GM18508 (cell line): ENCODE data around the gene RPS21.
"Not testable (repeated sequence)": the region's sequence is repeated elsewhere in the genome, so short reads cannot be mapped to it uniquely, and the experiment has no call there.

ENCODE experiments used
- ATAC-seq: cut with Tn5 transposase; IDR thresholded peaks from one replicate; pipeline ENCODE4 v1.9.1; 2021; ENCODE audit warnings: moderate number of reproducible peaks; ENCODE audit not compliant: insufficient read depth, unreplicated experiment

The RPS21 gene

GRCh38 chr20:62421716-62421990 lies 34.8 kb downstream of the RPS21 start:
- no peak for ATAC-seq

DNA sequence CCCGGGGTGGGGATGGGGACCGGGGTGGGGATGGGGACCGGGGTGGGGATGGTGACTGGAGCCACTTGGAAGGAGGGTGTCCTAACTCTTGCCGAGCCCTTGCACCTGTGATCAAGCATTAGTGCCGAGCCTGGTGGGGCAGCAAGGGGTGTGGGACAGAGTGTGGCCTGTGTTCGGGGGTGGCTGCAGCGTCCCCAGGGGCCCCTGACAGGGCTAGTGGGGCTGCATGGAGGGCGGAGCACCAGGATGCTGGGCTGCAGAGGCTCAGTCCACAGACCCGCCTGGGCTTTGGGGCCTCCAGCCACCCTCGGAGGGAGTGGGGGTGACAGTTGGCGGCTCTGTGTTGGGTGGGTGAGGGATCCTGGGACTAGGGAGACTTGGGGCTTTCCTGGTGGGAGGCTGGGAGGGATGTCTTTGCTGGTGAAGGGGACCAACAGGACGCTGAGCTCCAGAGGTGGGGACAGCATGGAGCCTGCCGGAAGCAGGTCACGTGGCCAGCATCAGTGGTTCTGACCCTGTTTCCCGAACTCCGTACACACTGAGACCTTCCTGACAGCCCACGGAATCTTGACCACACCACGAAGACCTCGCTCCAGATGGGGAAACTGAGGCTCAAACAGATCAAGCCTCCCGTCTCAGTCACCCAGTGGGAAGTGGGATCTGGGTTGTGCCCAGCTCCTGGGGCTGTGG lies 35.9 kb downstream of the RPS21 start:
- no peak for ATAC-seq

- ATAC-seq = no peak
Measured at GRCh38 chr20:62423326-62423706, 36.4 kb downstream of the RPS21 start.

DNA sequence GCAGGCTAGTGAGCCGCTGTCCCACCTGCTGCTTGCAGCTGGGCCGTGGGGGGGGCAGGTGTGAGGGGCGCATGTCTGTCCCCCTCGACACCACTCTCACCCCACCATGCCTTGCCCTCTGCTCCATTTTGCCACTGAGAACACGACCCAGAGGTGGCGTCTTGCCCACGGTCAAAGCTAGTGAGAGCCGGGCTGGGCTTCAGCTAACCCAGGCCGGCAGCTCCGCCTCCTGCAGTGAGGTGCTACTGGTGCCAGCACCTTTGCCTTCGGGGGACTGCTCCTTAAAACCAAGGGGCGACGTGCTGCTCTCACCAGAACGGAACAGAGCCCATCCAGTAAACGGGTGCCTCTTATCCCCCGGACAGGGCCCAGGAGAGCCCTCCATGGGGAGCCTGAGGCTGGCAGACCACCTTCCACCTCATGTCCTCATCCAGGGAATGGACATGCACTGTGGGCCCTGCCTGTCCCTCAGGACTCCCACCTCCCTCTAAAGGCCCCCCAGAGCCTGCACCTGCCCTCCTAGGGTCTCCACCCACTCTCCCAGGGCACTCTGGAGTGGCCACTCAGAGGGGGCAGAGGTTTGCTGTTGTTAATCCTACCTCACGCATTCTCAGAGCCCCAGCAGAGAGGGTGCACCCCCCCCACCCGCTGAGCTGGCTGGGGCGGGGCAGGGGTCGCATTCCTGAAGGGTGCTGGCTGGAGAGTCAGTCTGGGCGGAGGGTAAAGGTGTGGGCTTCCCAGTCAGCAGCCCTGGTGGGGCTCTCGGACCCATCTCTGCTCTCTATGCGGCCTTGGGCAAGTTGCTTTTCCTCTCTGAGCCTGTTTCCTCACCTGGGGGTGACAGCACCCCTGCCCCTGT lies 37.6 kb downstream of the RPS21 start:
- no peak for ATAC-seq

DNA sequence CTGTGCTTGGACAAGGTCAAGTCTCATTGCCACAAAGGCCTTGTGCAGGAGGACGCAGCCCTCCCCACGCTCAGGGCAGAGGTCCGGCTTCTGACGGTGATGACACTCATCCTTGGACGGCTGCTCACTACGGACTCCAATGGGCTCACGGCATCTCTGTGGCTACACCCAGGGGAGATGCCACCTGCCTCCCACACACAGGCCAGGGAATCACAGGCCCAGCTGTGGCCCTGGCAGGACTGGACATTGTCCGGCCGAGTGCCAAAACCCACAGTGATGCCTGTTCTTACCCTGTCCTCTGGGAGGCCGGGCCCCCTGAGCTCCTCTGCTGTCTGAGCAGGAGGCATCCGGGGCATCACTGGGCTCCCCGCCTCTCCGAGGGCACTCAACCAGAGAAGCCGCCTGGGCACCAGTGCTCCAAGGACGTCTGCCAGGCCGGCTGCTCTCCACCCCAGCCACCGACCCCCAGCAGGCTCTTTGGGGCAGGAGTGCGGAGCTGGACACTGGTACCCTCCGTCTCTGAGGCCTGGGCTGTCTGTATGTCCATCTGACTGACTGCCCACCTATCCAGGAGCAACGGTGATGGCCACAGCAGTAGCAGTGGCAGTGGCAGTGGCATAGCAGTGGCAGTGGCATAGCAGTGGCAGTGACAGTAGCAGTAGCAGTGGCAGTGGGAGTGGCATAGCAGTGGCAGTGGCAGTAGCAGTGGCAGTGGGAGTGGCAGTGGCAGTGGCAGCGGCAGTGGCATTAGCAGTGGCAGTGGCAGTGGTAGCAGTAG lies 38.6 kb downstream of the RPS21 start:
- no peak for ATAC-seq

DNA sequence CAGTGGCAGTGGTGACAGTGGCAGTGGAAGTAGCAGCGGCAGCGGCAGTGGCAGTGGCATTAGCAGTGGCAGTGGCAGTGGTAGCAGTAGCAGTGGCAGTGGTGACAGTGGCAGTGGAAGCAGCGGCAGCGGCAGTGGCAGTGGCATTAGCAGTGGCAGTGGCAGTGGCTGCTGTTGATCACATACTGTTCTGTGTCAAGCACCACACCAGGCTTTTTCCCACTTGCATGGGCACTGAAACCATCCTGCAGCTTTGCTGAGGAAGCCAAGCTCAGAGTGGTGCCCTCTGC lies 39.1 kb downstream of the RPS21 start:
- not testable (repeated sequence) for ATAC-seq

DNA sequence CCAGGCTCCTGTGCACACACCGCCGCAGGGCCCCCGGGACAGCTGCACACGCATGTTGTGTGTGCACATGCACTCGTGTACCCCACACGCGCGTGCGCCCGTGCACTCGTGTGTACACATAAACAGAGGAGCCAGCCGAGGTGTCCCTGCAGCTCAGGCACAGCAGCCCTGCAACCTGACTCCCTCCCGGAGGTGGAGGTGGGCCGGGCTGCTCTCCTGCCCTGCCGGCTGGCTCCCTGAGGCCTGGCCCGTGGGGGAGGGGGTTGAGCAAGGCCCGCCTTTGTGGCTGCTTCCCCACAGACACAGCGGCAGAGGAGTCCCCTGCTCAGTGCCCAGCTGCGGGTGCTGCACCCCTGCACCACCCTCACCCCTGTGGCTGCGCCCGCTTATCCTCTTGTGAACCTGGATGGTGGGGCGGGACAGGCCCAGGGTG lies 39.8 kb downstream of the RPS21 start:
- ATAC-seq = no peak

- no peak for ATAC-seq
Measured at GRCh38 chr20:62427172-62428001, 40.5 kb downstream of the RPS21 start, which contains the start of gene RBBP8NL. Gene RBBP8NL (minus strand): TSS chr20:62427539. CDS start chr20:62419647, 7,892 bp downstream.

DNA sequence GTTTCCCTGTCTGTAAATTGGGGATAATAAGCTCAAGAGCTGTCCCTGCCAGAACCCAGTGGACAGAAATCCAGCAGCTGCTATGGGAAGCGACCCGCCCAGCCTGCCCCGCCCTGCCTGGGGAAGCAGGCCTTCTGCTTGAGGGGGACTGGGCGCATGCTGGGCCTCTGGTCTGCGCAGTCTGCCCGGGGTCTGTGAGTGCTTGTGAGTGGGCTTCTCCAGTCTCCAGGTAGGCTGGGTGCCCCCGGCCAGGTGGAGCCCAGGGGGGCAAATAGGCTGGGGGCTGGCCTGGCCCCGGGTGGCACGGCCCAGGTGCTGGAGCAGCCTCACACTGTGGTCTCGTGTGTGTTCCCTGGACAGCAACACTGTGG lies 41.1 kb downstream of the RPS21 start:
- no peak for ATAC-seq

DNA sequence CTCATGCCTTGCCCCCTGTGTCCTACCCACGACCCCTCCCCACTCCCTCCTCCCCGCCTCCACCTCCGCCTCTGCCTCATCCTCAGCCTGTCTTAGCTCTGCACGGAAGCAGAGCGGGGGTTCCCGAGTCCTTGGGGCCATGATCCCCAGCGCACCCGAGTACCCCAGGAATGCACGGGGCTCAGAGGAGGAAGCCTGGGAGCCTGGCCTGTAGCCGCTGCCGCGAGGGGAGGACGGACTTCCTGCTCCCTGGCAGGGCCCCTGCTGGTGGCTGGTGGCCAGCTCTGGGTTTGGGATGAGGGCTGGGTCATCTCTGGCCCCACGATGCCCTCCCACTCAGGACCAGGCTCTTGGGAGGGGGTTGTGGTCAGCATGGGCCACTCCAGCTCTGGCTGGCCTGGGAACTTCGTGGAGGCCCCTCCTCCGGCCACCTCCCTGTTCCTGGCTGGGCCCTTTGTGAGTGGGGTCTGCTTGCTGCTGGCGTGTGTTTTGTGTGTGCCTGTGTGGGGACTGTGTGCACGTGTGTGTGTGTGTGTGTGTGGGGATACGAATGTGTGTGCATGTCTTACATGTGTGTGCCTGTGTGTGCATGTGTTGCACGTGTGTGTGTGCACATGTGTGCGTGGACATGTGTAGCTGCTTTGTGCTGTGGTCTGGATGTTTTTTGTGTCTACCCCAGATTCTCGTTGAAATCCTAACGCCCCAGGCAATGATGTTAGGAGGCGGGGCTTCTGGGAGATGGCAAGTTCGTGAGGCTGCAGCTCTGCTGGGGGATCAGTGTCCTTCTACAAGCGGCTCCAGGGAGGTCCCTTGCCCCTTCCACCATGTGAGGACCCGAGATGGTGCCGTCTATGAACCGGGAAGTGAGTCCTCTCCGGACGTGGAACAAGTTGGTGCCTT lies 41.7 kb downstream of the RPS21 start:
- no peak for ATAC-seq

GRCh38 chr20:62429455-62430310 lies 42.8 kb downstream of the RPS21 start:
- no peak for ATAC-seq

DNA sequence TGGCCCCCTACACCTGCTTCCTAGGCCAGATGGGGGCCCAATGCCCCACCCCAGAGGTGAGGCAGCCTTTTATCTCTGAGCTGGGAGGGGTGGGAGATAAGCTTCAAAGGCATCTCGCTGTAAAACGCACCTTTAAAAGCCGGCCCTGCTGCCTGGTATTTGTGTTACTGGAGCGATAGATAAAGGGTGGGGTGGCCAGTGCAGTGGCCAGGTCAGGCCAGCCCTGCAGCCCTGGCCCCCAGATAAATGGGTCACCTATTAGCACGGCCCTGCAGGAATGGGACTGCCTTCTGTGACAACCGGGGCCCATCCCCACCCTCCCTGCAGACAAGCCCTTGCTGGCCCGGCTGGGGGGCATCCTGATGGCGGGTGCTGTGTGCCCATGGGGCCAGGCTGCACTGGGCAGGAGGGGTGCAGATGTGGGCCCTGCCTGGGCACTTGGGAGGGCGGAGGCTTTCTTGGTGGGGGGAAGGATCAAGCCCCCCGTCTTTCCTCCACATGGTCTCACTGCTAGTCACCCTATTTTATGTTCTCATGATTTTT lies 43.5 kb downstream of the RPS21 start:
- no peak for ATAC-seq

DNA sequence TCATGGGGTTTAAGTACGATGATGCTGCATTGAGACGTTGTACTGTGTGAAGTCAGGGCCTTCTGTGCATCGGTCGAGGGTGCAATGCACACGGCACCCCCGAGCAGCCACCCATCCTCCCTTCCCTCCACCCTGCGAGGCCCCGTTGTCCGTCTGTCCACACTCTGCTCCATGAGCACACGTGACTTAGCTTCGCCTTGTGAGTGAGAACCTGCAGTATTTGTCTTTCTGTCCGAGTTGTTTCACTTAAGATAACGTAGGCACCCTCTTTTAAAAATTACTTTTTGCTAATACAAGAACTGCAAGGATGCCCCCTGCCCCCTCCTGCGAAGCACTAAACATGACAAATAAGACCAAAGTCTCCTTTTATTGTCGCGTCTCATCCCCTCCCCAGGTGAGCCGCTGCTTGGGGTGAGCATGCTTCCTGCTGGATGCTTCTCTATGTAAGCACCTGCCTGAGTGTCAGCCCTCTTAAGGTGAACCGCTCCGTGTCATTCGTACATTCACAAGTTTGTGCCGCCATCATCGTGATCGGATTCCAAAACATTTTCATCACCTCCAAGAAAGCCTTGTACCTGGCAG lies 44.1 kb downstream of the RPS21 start:
- ATAC-seq = no peak

DNA sequence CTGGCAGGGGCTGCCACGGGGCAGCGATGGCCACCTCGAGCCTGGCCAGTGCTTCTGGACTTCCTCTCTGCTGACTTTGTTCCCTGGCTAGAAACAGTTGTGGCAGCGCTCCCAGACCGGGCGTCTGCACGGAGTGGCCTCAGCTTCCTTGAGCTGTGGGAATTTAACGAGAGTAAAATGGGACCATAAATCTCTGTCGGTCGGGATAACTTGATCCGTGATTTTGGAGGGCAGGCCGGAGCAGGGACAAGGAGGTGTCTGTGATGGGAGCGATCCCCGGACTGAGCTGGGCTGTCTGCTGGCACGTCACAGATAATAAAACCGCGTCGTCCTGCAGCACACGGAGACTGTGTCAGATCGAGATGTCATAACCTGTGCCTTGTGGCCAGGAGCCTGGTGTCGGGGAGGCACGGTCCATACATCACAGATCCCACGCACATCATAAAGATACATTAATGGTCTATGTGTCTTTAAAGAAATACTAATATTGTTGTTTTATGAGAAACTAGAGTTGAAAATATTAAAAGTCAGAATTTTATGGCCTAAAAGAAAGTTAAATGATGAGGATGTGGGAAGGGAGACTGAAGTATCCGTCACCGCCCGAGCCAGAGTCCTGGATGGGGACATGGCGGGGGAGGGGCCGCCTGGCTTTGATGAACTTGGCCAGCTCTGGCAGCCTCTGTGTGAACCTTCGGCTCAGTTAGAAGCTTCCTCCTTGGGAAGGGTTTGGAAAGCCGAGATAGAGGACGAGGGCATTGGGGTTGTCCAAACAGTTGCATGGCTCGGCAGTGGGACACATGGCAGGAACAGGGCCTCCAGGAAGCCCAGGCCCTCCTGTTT lies 47.0 kb downstream of the RPS21 start:
- ATAC-seq = no peak

GRCh38 chr20:62436692-62437091 lies 49.8 kb downstream of the RPS21 start:
- ATAC-seq = no peak

DNA sequence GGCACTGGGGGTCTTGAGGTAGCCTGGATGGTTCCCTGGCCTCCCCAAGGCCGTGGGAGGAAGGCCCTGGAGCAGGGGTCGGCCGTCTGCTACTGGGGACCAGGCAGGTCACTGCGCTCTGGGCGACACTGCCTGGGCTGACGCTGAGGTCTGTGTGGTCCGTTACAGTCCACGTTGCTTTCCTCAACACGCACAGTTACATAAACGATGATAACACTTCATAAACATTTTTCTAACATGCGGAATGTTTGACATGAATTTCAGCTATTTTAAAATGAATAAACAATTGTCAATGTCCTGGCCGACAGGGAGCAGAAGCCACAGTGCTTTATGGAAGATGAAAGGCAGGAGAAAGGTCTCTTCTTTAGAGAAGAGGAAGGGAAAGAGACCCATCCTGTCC lies 50.6 kb downstream of the RPS21 start:
- ATAC-seq = no peak

DNA sequence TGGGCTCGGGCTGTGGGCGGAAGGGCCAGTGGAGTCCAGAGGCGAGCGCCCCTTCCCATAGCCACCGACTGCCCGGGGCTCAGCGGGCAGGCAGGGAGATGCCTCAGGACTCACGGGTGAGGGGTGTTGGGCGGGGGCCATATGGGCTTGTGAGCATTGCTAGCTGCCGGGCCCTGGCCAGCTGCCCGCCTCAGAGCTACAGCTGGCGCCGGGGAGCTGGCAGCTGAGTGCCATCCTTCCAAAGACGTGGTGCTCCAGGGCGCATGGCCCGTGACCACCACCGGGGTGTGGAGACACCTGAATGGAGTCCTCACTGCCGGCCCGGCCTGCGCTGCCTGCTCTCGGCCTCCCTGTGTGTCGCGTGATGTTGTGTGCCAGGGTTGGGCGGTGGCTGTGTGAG lies 51.0 kb downstream of the RPS21 start:
- ATAC-seq = no peak
